B cell (primary cell): ENCODE results near the gene FRMD3. TPM values are rescaled to one million over a fixed set of nuclear protein-coding genes. Genes with fewer than 3 reads are reported as not detected.

Experiments used
- ATAC-seq: fragments of 200-7000 bp; cut with Tn5 transposase; one replicate; pipeline ENCODE4 v1.10.0; 2021; ENCODE audit warnings: low read depth, mild to moderate bottlenecking, moderate number of reproducible peaks, moderate library complexity
- CTCF ChIA-PET: fragments of 350-600 bp; sonication (Branson Sonifier 250); formaldehyde crosslinking; loops from one replicate; lab custom pipeline; 2021; ENCODE audit warnings: antibody characterized with exemption, inconsistent platforms; lab: Charles Lee
- POLR2A ChIA-PET: fragments of 350-600 bp; sonication (Branson Sonifier 250); formaldehyde crosslinking; loops from one replicate; lab custom pipeline; 2021; ENCODE audit warnings: antibody characterized with exemption; lab: Charles Lee
- DNase-seq: peaks from one replicate; pipeline ENCODE4 v3.0.0; 2013
- H2AFZ ChIP-seq: 2 replicates; pipeline ENCODE4 v1.6.1; 2012; ENCODE audit warnings: mild to moderate bottlenecking, low read depth, low read length; ENCODE audit not compliant: insufficient read depth, poor library complexity, severe bottlenecking
- H3K27ac ChIP-seq, 2 donors: 1 replicate in 1 of 2; 2 replicates in 1 of 2; pipeline ENCODE4 v1.5.1; 2012 to 2013; ENCODE audit warnings: low read length in 2 of 2, mild to moderate bottlenecking in 2 of 2, moderate library complexity in 1 of 2
- H3K27me3 ChIP-seq, 4 experiments: fragments of 200-600 bp in 1 of 4; sonication (generic) in 1 of 4; replicated peaks in 1 of 4; 1 replicate in 2 of 4; 2 replicates in 2 of 4; pipeline versions ENCODE4 v1.6.1 to v1.7.0; 2013 to 2016; ENCODE audit warnings: low read length in 3 of 4, mild to moderate bottlenecking in 2 of 4, mixed read lengths in 1 of 4, moderate library complexity in 1 of 4; ENCODE audit not compliant: insufficient read depth in 4 of 4, control insufficient read depth in 3 of 4; ENCODE audit errors: control extremely low read depth in 1 of 4
- H3K36me3 ChIP-seq, 2 experiments: replicated peaks in 1 of 2; 1 replicate in 1 of 2; 2 replicates in 1 of 2; pipeline versions ENCODE4 v1.6.1 to v1.7.1; 2013; ENCODE audit warnings: low read length in 1 of 2; ENCODE audit not compliant: insufficient read depth in 2 of 2, control insufficient read depth in 1 of 2; ENCODE audit errors: control extremely low read depth in 1 of 2, extremely low read depth in 1 of 2
- H3K4me1 ChIP-seq, 2 donors: fragments of 200-600 bp in 1 of 2; sonication (generic) in 1 of 2; 1 replicate in 1 of 2; 2 replicates in 1 of 2; pipeline versions ENCODE4 v1.5.1 to v1.6.1; 2013 to 2017; ENCODE audit warnings: low read length in 2 of 2; ENCODE audit not compliant: control insufficient read depth in 2 of 2, insufficient read depth in 2 of 2
- H3K4me2 ChIP-seq: replicated peaks from 2 replicates; pipeline ENCODE3; 2012; ENCODE audit warnings: mild to moderate bottlenecking, low read depth, low read length; ENCODE audit not compliant: poor library complexity, severe bottlenecking
- H3K4me3 ChIP-seq, 5 experiments: fragments of 200-600 bp in 1 of 5; sonication (generic) in 1 of 5; 1 replicate in 3 of 5; 2 replicates in 2 of 5; pipeline versions ENCODE4 v1.5.1 to v1.7.0; 2011 to 2016; ENCODE audit warnings: low read length in 4 of 5, mild to moderate bottlenecking in 4 of 5, low read depth in 2 of 5, control low read depth in 1 of 5, moderate library complexity in 1 of 5; ENCODE audit not compliant: insufficient read depth in 1 of 5; ENCODE audit errors: control extremely low read depth in 1 of 5, extremely low read depth in 1 of 5
- H3K79me2 ChIP-seq: fragments of 200-600 bp; sonication (generic); one replicate; pipeline ENCODE4 v1.6.0; 2016; ENCODE audit warnings: low read length; ENCODE audit not compliant: control insufficient read depth, insufficient read depth
- H3K9ac ChIP-seq: fragments of 200-600 bp; sonication (generic); 2 replicates; pipeline ENCODE4 v1.6.1; 2017; ENCODE audit warnings: mild to moderate bottlenecking, low read length, moderate library complexity
- H3K9me3 ChIP-seq, 3 donors: one replicate each; pipeline versions ENCODE4 v1.6.1 to v1.7.1; 2013; ENCODE audit warnings: low read length in 2 of 3; ENCODE audit not compliant: control insufficient read depth in 2 of 3, insufficient read depth in 1 of 3; ENCODE audit errors: control extremely low read depth in 1 of 3
- H4K20me1 ChIP-seq: 2 replicates; pipeline ENCODE4 v1.6.0; 2012; ENCODE audit warnings: mild to moderate bottlenecking, low read length; ENCODE audit not compliant: insufficient read depth, control insufficient read depth, poor library complexity, severe bottlenecking
- H3K27ac Mint-ChIP-seq: one replicate; pipeline ENCODE4 v1.8.0; 2021; ENCODE audit warnings: mixed read lengths
- H3K27me3 Mint-ChIP-seq: one replicate; pipeline ENCODE4 v1.8.0; 2021; ENCODE audit warnings: mixed read lengths
- H3K4me1 Mint-ChIP-seq: one replicate; pipeline ENCODE4 v1.8.0; 2021; ENCODE audit warnings: mixed read lengths
- H3K4me3 Mint-ChIP-seq: one replicate; pipeline ENCODE4 v1.8.0; 2021; ENCODE audit warnings: mixed read lengths
- H3K9me3 Mint-ChIP-seq: one replicate; pipeline ENCODE4 v1.8.0; 2022; ENCODE audit warnings: mixed read lengths; ENCODE audit not compliant: insufficient read depth
- EZH2 ChIP-seq: IDR thresholded peaks from 2 replicates; pipeline ENCODE4 v1.6.1; 2012; ENCODE audit warnings: borderline replicate concordance, low read depth, mild to moderate bottlenecking, moderate library complexity, low read length; ENCODE audit not compliant: insufficient read depth, poor library complexity, severe bottlenecking
- WGBS: methylation state at CpG from one replicate; pipeline ENCODE4 v1.1.5; 2013; ENCODE audit warnings: missing lambda C conversion rate; ENCODE audit not compliant: insufficient coverage; 5-methylcytosine and 5-hydroxymethylcytosine counted together
- intact Hi-C: fragments of 100-400 bp; cut with micrococcal nuclease; formaldehyde crosslinking; loops from one replicate; pipeline ENCODE4 v1.10.0; 2022
- polyA plus RNA-seq: library from polyadenylated mRNA; depleted of rRNA; stranded (reverse); fragments of >200 nt; gene quantifications from 2 replicates; pipeline ENCODE4 v1.2.3, GENCODE V29; 2012
- total RNA-seq, 2 donors: library from RNA; stranded (reverse); fragments of 120-200 nt in 1 of 2; gene quantifications; 1 replicate in 1 of 2; 2 replicates in 1 of 2; pipeline versions ENCODE4 v1.2.3 to v1.2.4, GENCODE V29; 2013 to 2022
- TF ChIP-seq, protein P1 (sequence below): fragments of 200-600 bp; IDR thresholded peaks from one replicate; pipeline ENCODE4 v1.8.0; 2022; ENCODE audit warnings: antibody characterized with exemption, mild to moderate bottlenecking

FRMD3 gene
- total and polyA plus RNA-seq, 2 donors (not counting 1 experiment from before 2014, with no cell fraction given) = 0.37 to 0.49 TPM

DNA sequence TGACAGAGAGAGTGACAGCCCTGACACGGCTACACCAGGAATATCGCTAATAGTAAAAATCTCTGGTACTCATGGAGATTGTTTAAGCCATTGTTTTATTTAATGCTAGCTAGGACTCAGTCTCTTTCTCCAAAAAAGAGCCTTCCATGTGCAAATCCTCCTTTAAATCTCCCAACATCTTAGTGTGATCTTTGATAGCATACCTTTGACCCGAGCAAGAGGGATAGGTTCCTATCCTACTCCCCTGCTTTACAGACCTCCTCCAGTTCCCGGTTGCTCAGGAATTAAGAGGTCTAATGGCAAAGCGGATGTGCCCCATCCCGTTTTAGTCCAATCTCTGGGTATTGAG is 663 bp upstream of the FRMD3 start:
- WGBS = 49% methylated on average over 4 of the region's 6 CpGs
- H4K20me1 ChIP-seq = no peaks in the 10 kb centered on the region
- POLR2A ChIA-PET = no interaction called here
- Mint-ChIP-seq H3K27me3 (peaks cover 33% of the 10 kb centered on the region), H3K4me3 (peak overlapping the region; percentile 32), H3K9me3 (no peaks in the 10 kb centered on the region), H3K27ac (no peak overlapping the region), H3K4me1 (peaks cover 4% of the 10 kb centered on the region)
- intact Hi-C loops = no loop called here
- H3K4me2 ChIP-seq = peak overlapping the region; percentile 50
- no peak for TF ChIP-seq EZH2
- TF ChIP-seq, protein P1, sequence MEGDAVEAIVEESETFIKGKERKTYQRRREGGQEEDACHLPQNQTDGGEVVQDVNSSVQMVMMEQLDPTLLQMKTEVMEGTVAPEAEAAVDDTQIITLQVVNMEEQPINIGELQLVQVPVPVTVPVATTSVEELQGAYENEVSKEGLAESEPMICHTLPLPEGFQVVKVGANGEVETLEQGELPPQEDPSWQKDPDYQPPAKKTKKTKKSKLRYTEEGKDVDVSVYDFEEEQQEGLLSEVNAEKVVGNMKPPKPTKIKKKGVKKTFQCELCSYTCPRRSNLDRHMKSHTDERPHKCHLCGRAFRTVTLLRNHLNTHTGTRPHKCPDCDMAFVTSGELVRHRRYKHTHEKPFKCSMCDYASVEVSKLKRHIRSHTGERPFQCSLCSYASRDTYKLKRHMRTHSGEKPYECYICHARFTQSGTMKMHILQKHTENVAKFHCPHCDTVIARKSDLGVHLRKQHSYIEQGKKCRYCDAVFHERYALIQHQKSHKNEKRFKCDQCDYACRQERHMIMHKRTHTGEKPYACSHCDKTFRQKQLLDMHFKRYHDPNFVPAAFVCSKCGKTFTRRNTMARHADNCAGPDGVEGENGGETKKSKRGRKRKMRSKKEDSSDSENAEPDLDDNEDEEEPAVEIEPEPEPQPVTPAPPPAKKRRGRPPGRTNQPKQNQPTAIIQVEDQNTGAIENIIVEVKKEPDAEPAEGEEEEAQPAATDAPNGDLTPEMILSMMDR = no peak
- H3K9me3 ChIP-seq = no peaks in the 10 kb centered on the region
- H3K9ac ChIP-seq = no peak overlapping the region
- H2AFZ ChIP-seq = no peak overlapping the region
- H3K79me2 ChIP-seq = no peaks in the 10 kb centered on the region
- DNase-seq (no peak), ATAC-seq (no peak)
- peaks cover 0 to 16% (median 9%) of the 10 kb centered on the region in 4 experiments for H3K27me3 ChIP-seq
- CTCF ChIA-PET = no interaction called here
- no peaks in the 10 kb centered on the region for H3K36me3 ChIP-seq
- H3K4me3 ChIP-seq = no peak overlapping the region
- peaks cover 5 to 6% of the 10 kb centered on the region in 2 donors for H3K4me1 ChIP-seq
- H3K27ac ChIP-seq = no peak overlapping the region

DNA sequence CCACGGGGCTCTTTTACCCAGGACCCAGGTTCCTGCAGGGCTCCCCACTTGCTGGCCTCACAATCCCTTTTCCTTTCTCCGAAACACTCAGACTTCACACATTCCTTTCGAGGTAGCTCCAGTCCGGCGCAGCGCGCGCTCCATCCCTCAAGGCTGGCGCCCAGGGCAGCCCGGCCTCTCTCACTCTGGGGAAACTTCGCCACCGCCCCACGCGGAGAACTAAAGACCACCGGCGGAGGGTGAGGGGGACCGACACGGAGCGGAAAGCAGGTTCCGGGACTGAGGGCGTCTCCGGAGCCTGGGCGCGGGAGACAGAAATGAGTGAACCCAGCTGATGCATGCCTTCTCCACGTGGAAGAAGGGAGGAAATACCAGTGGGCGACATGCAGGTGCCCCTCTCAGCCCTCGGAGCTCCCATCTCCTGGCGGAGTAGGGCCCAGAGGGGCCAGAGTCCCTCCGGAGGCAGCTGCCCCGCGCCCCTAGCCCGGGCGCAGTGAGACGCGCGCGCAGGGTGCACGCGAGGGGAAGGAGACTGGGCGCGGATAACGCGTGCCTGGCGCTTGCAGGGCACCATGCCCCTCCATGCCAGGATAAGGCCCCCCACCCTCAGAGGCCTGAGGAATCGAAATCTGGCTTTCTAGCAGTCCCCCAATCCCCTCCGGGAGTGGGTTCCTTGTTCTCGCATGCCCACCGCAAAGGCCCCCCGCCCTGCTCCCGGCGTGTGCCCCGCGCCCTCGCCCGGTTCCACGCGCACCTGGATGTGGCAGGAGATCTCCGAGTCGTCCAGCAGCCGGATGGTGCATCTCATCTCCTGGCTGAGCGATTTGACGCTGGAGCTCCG is 650 bp downstream of the FRMD3 start:
- Histone ChIP-seq H3K9ac (no peak overlapping the region), H3K36me3 (no peaks in the 10 kb centered on the region), H3K4me3 (no peak overlapping the region), H3K27ac (no peak overlapping the region), H2AFZ (no peak overlapping the region), H3K9me3 (no peaks in the 10 kb centered on the region), H3K4me1 (peaks cover 5 to 6% of the 10 kb centered on the region in 2 donors), H3K79me2 (no peaks in the 10 kb centered on the region), H3K4me2 (peak overlapping the region; percentile 50), H4K20me1 (no peaks in the 10 kb centered on the region), H3K27me3 (peaks cover 0 to 17% (median 9%) of the 10 kb centered on the region in 4 experiments)
- intact Hi-C loops = no loop called here
- no peak overlapping the region for H3K4me3 Mint-ChIP-seq
- H3K27ac Mint-ChIP-seq = no peak overlapping the region
- ChIA-PET POLR2A (no interaction called here), CTCF (no interaction called here)
- ATAC-seq (no peak), DNase-seq (peak; percentile 17)
- H3K4me1 Mint-ChIP-seq = peaks cover 4% of the 10 kb centered on the region
- WGBS = 8% methylated on average over 61 of the region's 63 CpGs
- peaks cover 33% of the 10 kb centered on the region for H3K27me3 Mint-ChIP-seq
- TF ChIP-seq, protein P1 = no peak
- no peak for TF ChIP-seq EZH2
- H3K9me3 Mint-ChIP-seq = no peaks in the 10 kb centered on the region
